GM21576 (cell line): ENCODE results near the gene TTC39A.
"Not testable (repeated sequence)": the region's sequence is repeated elsewhere in the genome, so short reads cannot be mapped to it uniquely, and the experiment has no call there.

Source experiments
- ATAC-seq: cut with Tn5 transposase; IDR thresholded peaks from one replicate; pipeline ENCODE4 v1.9.1; 2021; ENCODE audit warnings: mild to moderate bottlenecking, moderate library complexity; ENCODE audit not compliant: unreplicated experiment

The TTC39A gene

GRCh38 chr1:51272916-51273315 is 57.4 kb downstream of the TTC39A start:
- no peak for ATAC-seq

GRCh38 chr1:51270751-51271150 is 59.6 kb downstream of the TTC39A start:
- no peak for ATAC-seq

- peak; percentile 36 for ATAC-seq
Measured at GRCh38 chr1:51268634-51269033, 61.7 kb downstream of the TTC39A start.

- ATAC-seq, result no peak
Measured at GRCh38 chr1:51266791-51267190, 63.6 kb downstream of the TTC39A start.

GRCh38 chr1:51266181-51266580 is 64.2 kb downstream of the TTC39A start:
- ATAC-seq, result no peak

GRCh38 chr1:51265618-51266017 is 64.7 kb downstream of the TTC39A start:
- ATAC-seq, result no peak

GRCh38 chr1:51264451-51264850 is 65.9 kb downstream of the TTC39A start:
- ATAC-seq, result no peak

GRCh38 chr1:51263147-51263877 is 67.0 kb downstream of the TTC39A start:
- no peak for ATAC-seq

- no peak for ATAC-seq
Measured at GRCh38 chr1:51255331-51255730, 75.0 kb downstream of the TTC39A start.

- ATAC-seq, result no peak
Measured at GRCh38 chr1:51253691-51254090, 76.7 kb downstream of the TTC39A start.

GRCh38 chr1:51252366-51252765 is 78.0 kb downstream of the TTC39A start:
- no peak for ATAC-seq

GRCh38 chr1:51251165-51251564 is 79.2 kb downstream of the TTC39A start:
- not testable (repeated sequence) for ATAC-seq

- not testable (repeated sequence) for ATAC-seq
Measured at GRCh38 chr1:51250729-51251128, 79.6 kb downstream of the TTC39A start.

- ATAC-seq, result no peak
Measured at GRCh38 chr1:51249445-51249844, 80.9 kb downstream of the TTC39A start.

- no peak for ATAC-seq
Measured at GRCh38 chr1:51247499-51247898, 82.9 kb downstream of the TTC39A start.

- ATAC-seq, result peak; percentile 89
Measured at GRCh38 chr1:51247022-51247421, 83.3 kb downstream of the TTC39A start.

- ATAC-seq, result no peak
Measured at GRCh38 chr1:51242546-51242945, 87.8 kb downstream of the TTC39A start.

- ATAC-seq, result no peak
Measured at GRCh38 chr1:51241119-51241518, 89.2 kb downstream of the TTC39A start.

GRCh38 chr1:51240084-51240483 is 90.3 kb downstream of the TTC39A start:
- ATAC-seq, result no peak

- ATAC-seq, result no peak
Measured at GRCh38 chr1:51238034-51238403, 92.3 kb downstream of the TTC39A start.

- ATAC-seq, result no peak
Measured at GRCh38 chr1:51237351-51238033, 92.9 kb downstream of the TTC39A start.
